ENCODE data around the gene FAM50B.

Gene FAM50B

GRCh38 chr6:3819161-3820110, 29.7 kb upstream of the FAM50B start:
- no peak for DNase-seq (ENCODE audit: low read depth in 2 of 2, low spot score in 1 of 2)

GRCh38 chr6:3820563-3820962, 28.6 kb upstream of the FAM50B start:
- DNase-seq (ENCODE audit: low read depth in 2 of 2, low spot score in 1 of 2) = no peak

GRCh38 chr6:3822747-3823445, 26.3 kb upstream of the FAM50B start:
- no peak for DNase-seq (ENCODE audit: low read depth in 2 of 2, low spot score in 1 of 2)

GRCh38 chr6:3823671-3824070, 25.5 kb upstream of the FAM50B start:
- DNase-seq (ENCODE audit: low read depth in 2 of 2, low spot score in 1 of 2) = no peak

- no peak for DNase-seq (ENCODE audit: low read depth in 2 of 2, low spot score in 1 of 2)
Observed at GRCh38 chr6:3825331-3825831, 23.8 kb upstream of the FAM50B start.

- DNase-seq (ENCODE audit: low read depth in 2 of 2, low spot score in 1 of 2) = no peak
Observed at GRCh38 chr6:3825851-3826581, 23.2 kb upstream of the FAM50B start.

- no peak for DNase-seq (ENCODE audit: low read depth in 2 of 2, low spot score in 1 of 2)
Observed at GRCh38 chr6:3829285-3829684, 19.9 kb upstream of the FAM50B start.

- DNase-seq (ENCODE audit: low read depth in 2 of 2, low spot score in 1 of 2) = no peak
Observed at GRCh38 chr6:3830806-3831205, 18.4 kb upstream of the FAM50B start.

- no peak for DNase-seq (ENCODE audit: low read depth in 2 of 2, low spot score in 1 of 2)
Observed at GRCh38 chr6:3831761-3832530, 17.2 kb upstream of the FAM50B start.

GRCh38 chr6:3835055-3835731, 14.0 kb upstream of the FAM50B start:
- no peak for DNase-seq (ENCODE audit: low read depth in 2 of 2, low spot score in 1 of 2)

- no peak for DNase-seq (ENCODE audit: low read depth in 2 of 2, low spot score in 1 of 2)
Observed at GRCh38 chr6:3835785-3836184, 13.4 kb upstream of the FAM50B start.

- no peak for DNase-seq (ENCODE audit: low read depth in 2 of 2, low spot score in 1 of 2)
Observed at GRCh38 chr6:3836566-3836965, 12.6 kb upstream of the FAM50B start.

GRCh38 chr6:3837781-3838180, 11.4 kb upstream of the FAM50B start:
- no peak for DNase-seq (ENCODE audit: low read depth in 2 of 2, low spot score in 1 of 2)

- DNase-seq (ENCODE audit: low read depth in 2 of 2, low spot score in 1 of 2) = no peak
Observed at GRCh38 chr6:3838992-3839867, 9.9 kb upstream of the FAM50B start.

GRCh38 chr6:3841066-3841454, 8.1 kb upstream of the FAM50B start:
- DNase-seq (ENCODE audit: low read depth in 2 of 2, low spot score in 1 of 2) = no peak

- DNase-seq (ENCODE audit: low read depth in 2 of 2, low spot score in 1 of 2) = no peak
Observed at GRCh38 chr6:3841711-3842565, 7.2 kb upstream of the FAM50B start.

- DNase-seq (ENCODE audit: low read depth in 2 of 2, low spot score in 1 of 2) = no peak
Observed at GRCh38 chr6:3843379-3844096, 5.6 kb upstream of the FAM50B start.

- no peak for DNase-seq (ENCODE audit: low read depth in 2 of 2, low spot score in 1 of 2)
Observed at GRCh38 chr6:3844097-3844463, 5.1 kb upstream of the FAM50B start.
